Brain microvascular endothelial cell (primary cell): ENCODE data around the gene UNC45A.

Source experiments
- DNase-seq: peaks from one replicate; pipeline ENCODE4 v3.0.0-alpha.2; 2020
- H3K27ac ChIP-seq: fragments of 250-450 bp; sonication (Bioruptor Pico); 2 replicates; pipeline ENCODE4 v1.5.1; 2020; ENCODE audit warnings: mild to moderate bottlenecking, moderate library complexity
- H3K27me3 ChIP-seq: fragments of 250-450 bp; sonication (Bioruptor Pico); replicated peaks from 2 replicates; pipeline ENCODE4 v1.5.1; 2020; ENCODE audit warnings: mild to moderate bottlenecking
- H3K36me3 ChIP-seq: fragments of 250-450 bp; sonication (Bioruptor Pico); replicated peaks from 2 replicates; pipeline ENCODE4 v1.5.1; 2020; ENCODE audit warnings: mild to moderate bottlenecking
- H3K4me3 ChIP-seq: 2 replicates; pipeline ENCODE4 v1.5.1; 2011; ENCODE audit warnings: low read depth, mild to moderate bottlenecking, control low read depth, low read length, moderate library complexity
- in situ Hi-C: cut with HindIII; loops from 2 replicates; pipeline ENCODE4 v1.10.0; 2017; ENCODE audit warnings: low sequenced_read_pairs, low pct_ligation_motif_present
- TF ChIP-seq, protein P1 (sequence below): IDR thresholded peaks from 2 replicates; pipeline ENCODE4 v1.5.1; 2011; ENCODE audit warnings: low read depth, mild to moderate bottlenecking, moderate library complexity, low read length, control low read depth, inconsistent platforms; ENCODE audit errors: missing control alignments

Gene UNC45A

DNA sequence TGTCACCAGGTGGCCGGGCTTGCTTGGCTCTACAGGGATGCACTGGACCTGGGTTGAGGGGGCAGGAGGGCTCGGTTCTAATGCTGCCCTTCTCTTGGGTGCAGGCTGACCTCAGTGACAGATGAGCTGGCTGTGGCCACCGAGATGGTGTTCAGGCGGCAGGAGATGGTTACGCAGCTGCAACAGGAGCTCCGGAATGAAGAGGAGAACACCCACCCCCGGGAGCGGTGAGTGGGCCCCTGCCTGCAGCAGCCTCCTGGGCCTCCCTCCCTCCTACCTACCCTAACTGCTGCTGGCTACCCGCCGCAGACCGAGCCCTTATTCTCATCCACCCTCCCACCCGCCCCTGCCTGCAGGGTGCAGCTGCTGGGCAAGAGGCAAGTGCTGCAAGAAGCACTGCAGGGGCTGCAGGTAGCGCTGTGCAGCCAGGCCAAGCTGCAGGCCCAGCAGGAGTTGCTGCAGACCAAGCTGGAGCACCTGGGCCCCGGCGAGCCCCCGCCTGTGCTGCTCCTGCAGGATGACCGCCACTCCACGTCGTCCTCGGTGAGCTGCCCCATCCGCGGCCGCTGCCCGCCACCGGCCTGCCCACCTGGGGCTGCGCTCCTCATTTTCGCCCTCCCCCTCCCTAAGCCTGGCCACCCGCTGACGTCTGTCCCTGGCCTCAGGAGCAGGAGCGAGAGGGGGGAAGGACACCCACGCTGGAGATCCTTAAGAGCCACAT is 45.2 kb upstream of the UNC45A start:
- TF ChIP-seq, protein P1, sequence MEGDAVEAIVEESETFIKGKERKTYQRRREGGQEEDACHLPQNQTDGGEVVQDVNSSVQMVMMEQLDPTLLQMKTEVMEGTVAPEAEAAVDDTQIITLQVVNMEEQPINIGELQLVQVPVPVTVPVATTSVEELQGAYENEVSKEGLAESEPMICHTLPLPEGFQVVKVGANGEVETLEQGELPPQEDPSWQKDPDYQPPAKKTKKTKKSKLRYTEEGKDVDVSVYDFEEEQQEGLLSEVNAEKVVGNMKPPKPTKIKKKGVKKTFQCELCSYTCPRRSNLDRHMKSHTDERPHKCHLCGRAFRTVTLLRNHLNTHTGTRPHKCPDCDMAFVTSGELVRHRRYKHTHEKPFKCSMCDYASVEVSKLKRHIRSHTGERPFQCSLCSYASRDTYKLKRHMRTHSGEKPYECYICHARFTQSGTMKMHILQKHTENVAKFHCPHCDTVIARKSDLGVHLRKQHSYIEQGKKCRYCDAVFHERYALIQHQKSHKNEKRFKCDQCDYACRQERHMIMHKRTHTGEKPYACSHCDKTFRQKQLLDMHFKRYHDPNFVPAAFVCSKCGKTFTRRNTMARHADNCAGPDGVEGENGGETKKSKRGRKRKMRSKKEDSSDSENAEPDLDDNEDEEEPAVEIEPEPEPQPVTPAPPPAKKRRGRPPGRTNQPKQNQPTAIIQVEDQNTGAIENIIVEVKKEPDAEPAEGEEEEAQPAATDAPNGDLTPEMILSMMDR: no peak
- Histone ChIP-seq H3K36me3 (peaks cover 9% of the 10 kb centered on the region), H3K27me3 (no peaks in the 10 kb centered on the region), H3K27ac (no peak overlapping the region), H3K4me3 (no peak overlapping the region)
- no peak for DNase-seq
- in situ Hi-C loops: no loop called here

- Histone ChIP-seq H3K27ac (no peak overlapping the region), H3K4me3 (no peak overlapping the region), H3K36me3 (peaks cover 9% of the 10 kb centered on the region), H3K27me3 (no peaks in the 10 kb centered on the region)
- TF ChIP-seq, protein P1: no peak
- in situ Hi-C loops: no loop called here
- DNase-seq: no peak
These were observed 44.2 kb upstream of the UNC45A start for GRCh38 chr15:90890839-90891238.

GRCh38 chr15:90891346-90891949 is 43.6 kb upstream of the UNC45A start:
- no peak for DNase-seq
- peaks cover 9% of the 10 kb centered on the region for H3K36me3 ChIP-seq
- H3K27ac ChIP-seq: no peak overlapping the region
- no peaks in the 10 kb centered on the region for H3K27me3 ChIP-seq
- TF ChIP-seq, protein P1: no peak
- no peak overlapping the region for H3K4me3 ChIP-seq
- in situ Hi-C loops: no loop called here

DNA sequence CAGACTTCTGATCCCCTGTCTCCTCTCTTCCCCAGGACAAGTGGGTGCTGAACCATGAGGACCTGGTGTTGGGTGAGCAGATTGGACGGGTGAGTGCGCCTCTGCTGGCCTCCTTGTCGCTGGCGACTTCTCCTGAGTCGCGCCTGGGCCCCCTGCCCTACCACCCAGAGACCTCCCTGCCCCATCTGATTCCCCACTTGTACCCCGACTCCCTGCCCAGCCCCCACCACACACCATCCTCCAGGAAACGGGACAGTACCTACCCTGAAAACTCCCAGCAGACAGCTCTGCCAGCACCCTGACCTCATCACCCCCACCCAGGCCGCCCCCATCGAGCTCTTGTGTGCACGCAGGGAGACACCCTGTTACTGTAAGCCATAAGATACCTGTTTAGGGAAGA is 43.1 kb upstream of the UNC45A start:
- in situ Hi-C loops: no loop called here
- no peak for DNase-seq
- no peak overlapping the region for H3K27ac ChIP-seq
- TF ChIP-seq, protein P1: no peak
- no peaks in the 10 kb centered on the region for H3K27me3 ChIP-seq
- H3K36me3 ChIP-seq: peaks cover 9% of the 10 kb centered on the region
- H3K4me3 ChIP-seq: no peak overlapping the region

DNA sequence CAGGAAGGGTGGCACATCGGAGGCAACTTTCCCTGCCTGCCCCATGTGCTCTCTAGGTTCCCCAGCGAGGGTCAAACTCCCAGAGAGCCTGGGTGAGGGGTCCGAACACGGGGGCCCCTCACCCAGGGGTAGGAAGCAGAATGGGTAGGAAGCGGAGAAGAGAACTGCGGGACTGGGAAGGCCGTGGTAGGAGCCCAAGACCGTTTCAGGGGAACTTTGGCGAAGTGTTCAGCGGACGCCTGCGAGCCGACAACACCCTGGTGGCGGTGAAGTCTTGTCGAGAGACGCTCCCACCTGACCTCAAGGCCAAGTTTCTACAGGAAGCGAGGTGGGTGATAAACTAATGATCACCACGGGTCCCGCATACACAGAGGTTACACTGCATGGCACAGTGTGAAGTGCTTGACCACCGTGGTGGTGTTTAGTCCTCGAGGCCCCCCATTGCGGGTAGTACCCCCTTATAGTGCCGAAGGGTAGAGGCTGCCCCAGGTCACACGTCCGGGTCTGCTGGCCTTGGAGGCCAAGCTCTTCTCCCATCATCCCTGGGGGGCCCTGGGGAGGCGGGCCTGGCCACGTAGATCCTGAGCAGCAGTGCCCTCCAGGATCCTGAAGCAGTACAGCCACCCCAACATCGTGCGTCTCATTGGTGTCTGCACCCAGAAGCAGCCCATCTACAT is 42.4 kb upstream of the UNC45A start:
- TF ChIP-seq, protein P1: no peak
- Histone ChIP-seq H3K27ac (no peak overlapping the region), H3K36me3 (peaks cover 9% of the 10 kb centered on the region), H3K4me3 (no peak overlapping the region), H3K27me3 (no peaks in the 10 kb centered on the region)
- in situ Hi-C loops: no loop called here
- DNase-seq: no peak
